ENCODE results near the gene EPHB2.
A peak's percentile ranks its signal among the peaks of the same experiment; 100 is the strongest.
"Not testable (repeated sequence)": the region's sequence is repeated elsewhere in the genome, so short reads cannot be mapped to it uniquely, and the experiment has no call there.

EPHB2 gene

GRCh38 chr1:22819361-22819760 is 108.7 kb downstream of the EPHB2 start:
- no peak for DNase-seq (ENCODE audit: low read depth)

GRCh38 chr1:22821027-22821426 is 110.4 kb downstream of the EPHB2 start:
- no peak for DNase-seq (ENCODE audit: low read depth)

GRCh38 chr1:22822371-22822770 is 111.7 kb downstream of the EPHB2 start:
- no peak for DNase-seq (ENCODE audit: low read depth)

GRCh38 chr1:22824466-22824865 is 113.8 kb downstream of the EPHB2 start:
- no peak for DNase-seq (ENCODE audit: low read depth)

- no peak for DNase-seq (ENCODE audit: low read depth)
Observed at GRCh38 chr1:22824975-22825374, 114.3 kb downstream of the EPHB2 start.

GRCh38 chr1:22825486-22826189 is 115.0 kb downstream of the EPHB2 start:
- no peak for DNase-seq (ENCODE audit: low read depth)

GRCh38 chr1:22826604-22827580 is 116.3 kb downstream of the EPHB2 start:
- no peak for DNase-seq (ENCODE audit: low read depth)

- DNase-seq (ENCODE audit: low read depth) = no peak
Observed at GRCh38 chr1:22827666-22828483, 117.2 kb downstream of the EPHB2 start.

GRCh38 chr1:22828484-22829308 is 118.1 kb downstream of the EPHB2 start:
- DNase-seq (ENCODE audit: low read depth) = no peak

GRCh38 chr1:22829309-22829989 is 118.8 kb downstream of the EPHB2 start:
- DNase-seq (ENCODE audit: low read depth) = no peak

GRCh38 chr1:22830041-22830566 is 119.5 kb downstream of the EPHB2 start:
- DNase-seq (ENCODE audit: low read depth) = no peak

- no peak for DNase-seq (ENCODE audit: low read depth)
Observed at GRCh38 chr1:22830757-22831340, 120.2 kb downstream of the EPHB2 start.

- peak; percentile 64 for DNase-seq (ENCODE audit: low read depth)
Observed at GRCh38 chr1:22831729-22832413, 121.2 kb downstream of the EPHB2 start.

GRCh38 chr1:22832414-22832786 is 121.8 kb downstream of the EPHB2 start:
- DNase-seq (ENCODE audit: low read depth) = no peak

GRCh38 chr1:22833699-22834098 is 123.1 kb downstream of the EPHB2 start:
- DNase-seq (ENCODE audit: low read depth) = no peak

GRCh38 chr1:22834420-22834819 is 123.8 kb downstream of the EPHB2 start:
- DNase-seq (ENCODE audit: low read depth) = not testable (repeated sequence)

GRCh38 chr1:22835636-22836319 is 125.1 kb downstream of the EPHB2 start:
- no peak for DNase-seq (ENCODE audit: low read depth)

GRCh38 chr1:22836850-22837249 is 126.2 kb downstream of the EPHB2 start:
- DNase-seq (ENCODE audit: low read depth) = no peak

GRCh38 chr1:22837332-22837731 is 126.7 kb downstream of the EPHB2 start:
- DNase-seq (ENCODE audit: low read depth) = no peak

Data from GM04504 (cell line).